EH (cell line): ENCODE results near the gene ZFP36.
A peak's percentile ranks its signal among the peaks of the same experiment; 100 is the strongest.

ENCODE experiments used
- DNase-seq: peaks from one replicate; pipeline ENCODE4 v3.0.0-alpha.2; 2015; ENCODE audit warnings: low read depth

Gene ZFP36

DNA sequence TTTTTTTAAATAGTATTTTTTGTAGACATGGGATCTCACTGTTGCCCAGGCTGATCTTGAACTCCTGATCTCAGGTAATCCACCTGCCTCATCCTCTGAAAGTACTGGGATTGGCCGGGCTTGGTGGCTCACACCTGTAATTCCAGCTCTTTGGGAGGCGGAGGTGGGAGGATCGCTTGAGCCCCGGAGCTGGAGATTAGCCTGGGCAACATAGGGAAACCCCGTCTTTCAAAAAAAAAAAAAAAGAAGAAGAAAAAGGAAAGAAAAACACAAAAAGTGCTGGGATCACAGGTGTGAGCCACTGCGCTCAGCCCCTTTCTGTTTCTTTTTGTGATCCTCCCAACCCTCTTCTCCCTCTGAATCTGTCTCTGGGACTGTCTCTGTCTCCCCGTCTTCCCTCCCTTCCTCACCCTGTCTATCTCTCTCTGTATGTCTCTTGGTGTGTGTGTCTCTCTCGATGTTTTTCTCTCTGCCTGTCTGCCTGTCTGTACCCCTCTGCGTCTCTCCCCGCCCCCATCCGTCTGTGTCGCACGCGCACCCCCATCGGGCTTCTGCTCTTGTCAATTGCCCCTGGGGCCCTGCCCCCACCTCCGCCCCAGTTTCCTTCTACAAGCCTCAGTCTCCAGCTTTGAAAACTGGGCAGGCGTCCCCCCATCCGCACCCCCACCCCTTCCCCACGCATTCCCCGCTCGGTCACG is 540 bp upstream of the ZFP36 start:
- no peak for DNase-seq

GRCh38 chr19:39407410-39407659 is 688 bp downstream of the ZFP36 start:
- DNase-seq, result no peak

GRCh38 chr19:39407660-39408391 is 1.2 kb downstream of the ZFP36 start:
- DNase-seq, result peak; percentile 24

DNA sequence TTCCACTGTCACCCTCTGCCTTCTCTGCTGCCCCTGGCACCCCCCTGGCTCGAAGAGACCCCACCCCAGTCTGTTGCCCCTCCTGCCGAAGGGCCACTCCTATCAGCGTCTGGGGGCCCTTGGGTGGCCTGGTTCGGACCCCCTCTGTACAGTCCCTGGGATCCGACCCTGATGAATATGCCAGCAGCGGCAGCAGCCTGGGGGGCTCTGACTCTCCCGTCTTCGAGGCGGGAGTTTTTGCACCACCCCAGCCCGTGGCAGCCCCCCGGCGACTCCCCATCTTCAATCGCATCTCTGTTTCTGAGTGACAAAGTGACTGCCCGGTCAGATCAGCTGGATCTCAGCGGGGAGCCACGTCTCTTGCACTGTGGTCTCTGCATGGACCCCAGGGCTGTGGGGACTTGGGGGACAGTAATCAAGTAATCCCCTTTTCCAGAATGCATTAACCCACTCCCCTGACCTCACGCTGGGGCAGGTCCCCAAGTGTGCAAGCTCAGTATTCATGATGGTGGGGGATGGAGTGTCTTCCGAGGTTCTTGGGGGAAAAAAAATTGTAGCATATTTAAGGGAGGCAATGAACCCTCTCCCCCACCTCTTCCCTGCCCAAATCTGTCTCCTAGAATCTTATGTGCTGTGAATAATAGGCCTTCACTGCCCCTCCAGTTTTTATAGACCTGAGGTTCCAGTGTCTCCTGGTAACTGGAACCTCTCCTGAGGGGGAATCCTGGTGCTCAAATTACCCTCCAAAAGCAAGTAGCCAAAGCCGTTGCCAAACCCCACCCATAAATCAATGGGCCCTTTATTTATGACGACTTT is 2.0 kb downstream of the ZFP36 start:
- peak; percentile 56 for DNase-seq

DNA sequence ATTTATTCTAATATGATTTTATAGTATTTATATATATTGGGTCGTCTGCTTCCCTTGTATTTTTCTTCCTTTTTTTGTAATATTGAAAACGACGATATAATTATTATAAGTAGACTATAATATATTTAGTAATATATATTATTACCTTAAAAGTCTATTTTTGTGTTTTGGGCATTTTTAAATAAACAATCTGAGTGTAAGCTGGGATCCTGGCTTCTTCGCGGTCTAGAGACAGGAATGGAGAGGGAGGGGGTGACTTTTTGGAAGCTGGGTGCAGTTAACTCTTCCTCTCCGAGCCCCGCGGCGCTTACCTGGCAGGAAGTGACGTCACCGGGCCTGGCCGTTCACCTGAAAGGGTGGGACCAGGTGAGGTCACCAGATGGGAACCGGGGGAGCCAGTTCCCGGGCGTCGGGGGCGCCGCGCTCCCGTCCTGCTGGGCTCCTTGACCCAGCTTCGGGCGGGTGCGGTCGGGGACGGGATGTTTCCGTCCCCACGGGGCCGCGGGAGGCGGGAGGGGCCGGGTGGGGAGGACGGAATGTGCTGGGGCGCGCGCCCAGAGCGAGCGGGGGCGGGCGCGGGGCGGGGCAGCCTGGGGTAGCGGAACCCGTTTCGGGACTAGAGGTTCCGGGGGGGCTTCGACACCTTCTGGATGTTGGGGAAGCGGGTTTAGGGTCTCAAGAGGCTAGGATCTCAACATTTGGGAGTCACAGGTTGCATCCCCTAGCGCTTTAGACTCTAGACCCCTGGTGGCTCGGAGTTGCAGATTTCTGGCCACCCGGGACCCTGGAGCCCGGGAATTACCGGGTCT is 2.8 kb downstream of the ZFP36 start:
- DNase-seq, result peak; percentile 74

DNA sequence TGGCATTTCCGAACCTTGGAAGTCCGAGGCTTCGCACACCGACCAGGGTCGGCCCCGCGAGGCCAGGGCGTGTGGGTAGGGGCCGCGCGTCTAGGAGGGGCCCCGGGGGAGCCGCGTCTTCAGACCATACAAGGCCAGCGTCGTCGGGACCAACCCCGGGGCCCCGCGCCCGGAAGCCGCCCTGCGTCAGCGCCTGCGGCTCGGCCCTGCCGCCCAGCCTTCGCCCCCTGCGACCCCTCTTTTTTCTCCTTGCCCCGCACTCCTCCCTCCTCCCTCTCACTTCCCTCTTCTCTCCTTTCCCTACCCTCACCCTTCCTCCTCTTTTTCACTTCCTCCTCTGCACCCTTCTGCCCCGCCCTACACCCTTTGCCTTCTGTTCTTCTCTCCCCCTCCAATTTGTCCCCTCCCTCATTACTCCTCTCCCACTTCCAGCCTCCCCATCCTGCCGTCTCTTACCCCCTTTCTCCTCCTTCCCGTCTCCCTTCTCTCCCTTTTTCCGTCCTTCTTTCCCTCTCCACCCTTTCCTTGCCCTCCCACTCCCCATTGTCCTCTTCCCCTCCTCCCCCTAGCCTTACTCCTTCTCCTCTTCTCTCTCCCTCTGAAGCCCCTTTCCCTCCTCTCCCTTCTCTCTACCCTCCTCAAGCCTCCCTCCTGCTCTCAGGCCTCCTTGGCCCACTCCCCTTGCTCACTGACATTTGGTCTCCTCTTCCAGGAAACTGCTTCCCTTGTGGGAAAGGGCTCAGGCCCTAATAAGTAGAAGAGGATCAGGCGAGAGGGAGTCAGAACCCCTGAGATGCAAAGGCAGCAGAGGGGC is 3.6 kb downstream of the ZFP36 start:
- DNase-seq, result peak; percentile 68

- no peak for DNase-seq
Observed at GRCh38 chr19:39410831-39411080, 4.1 kb downstream of the ZFP36 start.

DNA sequence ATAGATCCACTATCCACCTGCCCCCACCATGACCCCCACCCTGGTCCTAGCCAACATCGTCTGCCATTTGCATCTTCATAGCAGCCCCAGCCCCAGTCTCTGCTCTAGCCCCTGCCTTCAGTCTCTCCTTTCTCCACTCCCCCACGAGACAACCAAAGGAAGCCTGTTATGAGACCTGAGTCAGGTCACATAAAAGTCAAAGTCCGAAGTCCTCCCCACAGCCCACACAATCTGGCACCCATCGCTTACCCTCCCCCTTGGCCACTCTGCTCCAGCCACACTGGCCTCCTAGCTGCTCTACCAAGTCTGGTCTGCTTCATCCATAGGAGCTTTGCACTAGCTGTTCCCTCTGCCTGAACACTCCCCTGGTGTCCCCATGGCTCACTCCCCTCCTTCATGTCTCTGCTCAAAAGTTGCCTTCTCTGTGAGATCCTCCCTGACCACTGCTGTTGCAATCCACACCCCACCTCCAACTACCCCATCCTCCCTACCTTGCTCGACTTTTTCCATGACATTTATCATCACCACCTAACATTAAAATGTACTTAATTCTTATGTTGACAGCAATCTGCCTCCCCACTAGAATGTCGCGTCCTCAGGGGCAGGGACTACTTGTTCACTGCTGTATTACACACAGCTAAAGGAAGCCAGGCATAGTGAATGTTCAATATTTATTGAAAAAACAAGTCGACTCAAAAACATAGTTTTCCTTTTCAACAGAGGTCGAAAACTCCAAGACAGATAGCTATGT is 4.6 kb downstream of the ZFP36 start:
- peak; percentile 52 for DNase-seq

DNA sequence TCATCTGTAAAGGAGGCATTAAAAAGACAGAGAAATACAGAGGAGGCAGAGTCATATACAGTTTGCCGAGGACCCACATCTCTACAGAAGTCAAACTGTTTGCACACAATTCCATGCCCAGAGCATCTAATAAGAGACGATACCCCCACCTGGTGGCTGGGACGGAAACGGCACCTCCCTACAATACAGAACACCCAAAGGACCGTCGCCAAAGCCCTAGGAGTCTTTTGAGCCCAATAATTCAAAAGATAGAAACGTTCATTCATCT is 5.1 kb downstream of the ZFP36 start:
- DNase-seq, result peak; percentile 94

- peak; percentile 100 for DNase-seq
Observed at GRCh38 chr19:39412100-39412866, 5.6 kb downstream of the ZFP36 start, which contains the start of gene PLEKHG2. Gene PLEKHG2, plus strand, starts transcription at chr19:39412669. Its CDS starts 1,418 bp downstream, at chr19:39414087.

- DNase-seq, result no peak
Observed at GRCh38 chr19:39412867-39413271, 6.2 kb downstream of the ZFP36 start.

DNA sequence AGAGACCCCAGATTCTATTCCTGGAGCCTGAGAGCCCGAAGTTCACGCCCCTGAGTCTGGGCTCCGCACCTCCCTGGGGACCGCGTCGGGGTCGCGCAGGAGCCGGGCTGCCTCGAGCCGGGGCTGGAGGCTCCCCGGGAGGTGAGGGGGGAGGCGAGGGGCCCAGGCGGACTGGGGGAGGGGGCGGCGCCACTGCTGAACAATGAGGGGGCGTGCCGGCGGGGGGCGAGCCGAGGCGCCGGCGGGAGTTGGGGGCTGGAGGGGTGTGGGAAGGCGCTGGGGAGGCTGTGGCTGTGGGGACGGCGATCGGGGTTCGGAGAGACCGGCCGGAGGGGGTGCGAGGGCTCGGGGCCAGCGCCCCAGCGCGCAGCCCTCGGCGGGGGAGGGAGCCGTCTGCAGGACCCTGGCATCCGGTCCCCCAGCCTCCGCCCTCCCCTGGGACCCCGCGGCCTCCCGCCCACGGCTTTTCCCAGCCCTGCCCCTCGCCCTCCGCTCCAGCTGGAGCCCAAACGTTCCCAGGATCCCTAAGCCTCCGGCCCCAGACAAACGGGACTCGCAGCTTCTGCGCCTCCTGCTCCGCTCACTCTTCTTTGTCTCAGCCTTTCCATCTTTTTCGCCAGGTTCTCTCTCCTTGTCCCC is 6.7 kb downstream of the ZFP36 start:
- peak; percentile 64 for DNase-seq

- peak; percentile 41 for DNase-seq
Observed at GRCh38 chr19:39413911-39414608, 7.4 kb downstream of the ZFP36 start.

DNA sequence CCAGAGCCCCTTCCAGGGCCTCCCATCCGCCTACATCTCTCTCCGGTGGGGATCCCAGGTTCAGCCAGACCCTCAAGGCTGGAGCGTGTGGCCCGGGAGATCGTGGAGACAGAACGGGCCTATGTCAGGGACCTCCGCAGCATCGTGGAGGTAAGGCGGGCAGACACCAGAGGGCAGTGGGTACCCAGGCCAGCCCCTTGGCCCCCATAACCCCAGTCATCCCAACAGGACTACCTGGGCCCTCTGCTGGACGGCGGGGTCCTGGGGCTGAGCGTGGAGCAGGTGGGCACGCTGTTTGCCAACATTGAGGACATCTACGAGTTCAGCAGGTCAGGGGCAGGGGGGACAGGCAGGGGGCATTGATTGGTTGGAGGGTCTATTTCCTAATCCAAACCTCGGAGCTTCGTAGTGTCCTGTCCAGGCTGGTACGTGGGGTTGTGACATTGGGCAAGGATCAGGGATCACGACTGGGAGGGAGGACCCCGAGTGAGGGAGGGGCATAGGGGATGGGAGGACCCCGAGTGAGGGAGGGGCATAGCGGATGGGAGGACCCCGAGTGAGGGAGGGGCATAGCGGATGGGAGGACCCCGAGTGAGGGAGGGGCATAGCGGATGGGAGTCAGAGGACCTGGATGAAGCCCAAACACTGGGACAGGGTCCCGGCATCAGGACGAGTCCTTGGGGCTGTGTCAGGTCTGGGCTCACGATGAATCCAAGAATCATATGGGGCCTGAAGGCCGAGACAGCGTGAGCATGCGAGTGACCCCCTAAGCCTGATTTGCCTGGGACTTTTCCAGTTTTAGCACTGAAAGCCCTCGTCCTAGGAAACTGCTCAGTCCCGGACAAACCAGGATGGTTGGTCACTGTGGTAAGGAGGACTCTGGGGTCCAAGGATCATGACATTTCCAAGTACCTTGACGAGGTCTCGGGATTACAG is 8.7 kb downstream of the ZFP36 start:
- DNase-seq, result no peak

GRCh38 chr19:39416152-39417120 is 9.8 kb downstream of the ZFP36 start:
- no peak for DNase-seq

- DNase-seq, result no peak
Observed at GRCh38 chr19:39417463-39418181, 11.0 kb downstream of the ZFP36 start.
